T-helper 1 cell (primary cell): Measurements from ENCODE around the gene RAD51B.

Experiments
- DNase-seq, 5 donors: peaks; one replicate each; pipeline ENCODE4 v3.0.0-alpha.2; 2012 to 2020

RAD51B gene

GRCh38 chr14:68398370-68398769 is 578.8 kb downstream of the RAD51B start:
- DNase-seq, result no peak

DNA sequence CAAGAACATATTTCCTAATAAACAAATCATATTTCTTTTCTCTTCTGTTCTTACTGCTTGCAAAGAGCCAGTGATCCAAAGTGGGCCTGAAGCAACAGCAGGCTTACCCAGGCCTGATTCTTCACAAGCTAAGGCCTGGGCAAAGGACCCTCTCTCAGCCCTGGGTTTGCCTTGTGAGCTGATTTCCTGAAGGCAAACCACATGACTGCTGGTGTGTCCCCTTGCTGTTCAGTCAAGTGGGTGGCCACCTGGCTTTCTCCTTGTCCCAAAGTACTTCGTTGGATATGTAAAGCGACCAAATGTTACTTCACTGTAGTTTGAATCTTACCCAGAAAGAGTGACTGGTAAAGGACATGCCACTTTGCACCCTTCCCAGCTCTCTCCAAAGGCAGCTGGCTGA is 580.4 kb downstream of the RAD51B start:
- DNase-seq, result no peak

GRCh38 chr14:68401317-68401716 is 581.7 kb downstream of the RAD51B start:
- DNase-seq, result no peak

DNA sequence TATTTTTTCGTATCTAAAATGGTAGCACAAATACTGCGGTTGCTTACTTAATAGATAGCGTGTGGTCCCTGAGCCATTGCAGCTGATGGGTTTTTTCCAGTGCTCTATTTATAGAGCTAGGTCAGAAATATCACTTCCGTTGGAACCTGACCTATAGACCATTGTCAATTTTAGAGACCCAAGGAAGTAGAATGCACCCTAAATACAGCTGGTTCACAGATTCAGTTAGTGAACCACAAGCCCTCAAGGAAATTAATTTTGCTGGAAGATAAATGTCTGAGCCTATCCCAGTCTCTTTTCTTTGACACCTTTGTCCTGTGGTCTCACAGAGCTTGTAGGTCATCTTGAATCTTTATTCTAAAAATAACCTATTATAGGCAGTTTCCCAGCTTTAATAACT is 582.3 kb downstream of the RAD51B start:
- no peak for DNase-seq

DNA sequence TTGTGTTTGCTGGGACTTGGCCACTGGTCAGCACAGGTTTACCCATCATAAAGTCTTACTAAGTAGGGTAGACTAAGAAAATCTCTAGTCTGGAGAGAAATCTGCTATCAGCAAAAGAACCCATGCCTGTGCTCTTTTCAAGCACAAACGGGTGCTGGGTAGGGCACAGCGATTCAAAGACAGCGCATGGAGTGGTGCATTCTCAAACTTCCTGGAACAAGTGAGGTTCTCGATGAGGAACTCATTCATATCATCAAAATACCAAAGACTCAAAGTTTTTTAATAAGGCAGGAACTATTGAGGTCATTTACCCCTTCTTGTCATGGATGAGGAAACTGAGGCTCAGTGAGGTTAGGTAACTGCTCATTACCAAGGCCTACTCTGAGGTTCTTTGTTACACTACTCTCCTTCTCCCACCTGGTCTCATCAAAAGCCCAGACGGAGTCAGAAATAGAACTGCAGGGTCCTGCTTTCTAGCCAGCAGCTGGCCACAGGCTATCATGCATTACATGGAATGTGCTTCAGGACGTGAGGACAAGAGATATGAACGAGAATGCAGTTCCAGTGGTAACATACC is 583.0 kb downstream of the RAD51B start:
- no peak for DNase-seq

GRCh38 chr14:68403191-68404145 is 583.9 kb downstream of the RAD51B start:
- DNase-seq, result no peak

GRCh38 chr14:68404146-68404527 is 584.6 kb downstream of the RAD51B start:
- no peak for DNase-seq

DNA sequence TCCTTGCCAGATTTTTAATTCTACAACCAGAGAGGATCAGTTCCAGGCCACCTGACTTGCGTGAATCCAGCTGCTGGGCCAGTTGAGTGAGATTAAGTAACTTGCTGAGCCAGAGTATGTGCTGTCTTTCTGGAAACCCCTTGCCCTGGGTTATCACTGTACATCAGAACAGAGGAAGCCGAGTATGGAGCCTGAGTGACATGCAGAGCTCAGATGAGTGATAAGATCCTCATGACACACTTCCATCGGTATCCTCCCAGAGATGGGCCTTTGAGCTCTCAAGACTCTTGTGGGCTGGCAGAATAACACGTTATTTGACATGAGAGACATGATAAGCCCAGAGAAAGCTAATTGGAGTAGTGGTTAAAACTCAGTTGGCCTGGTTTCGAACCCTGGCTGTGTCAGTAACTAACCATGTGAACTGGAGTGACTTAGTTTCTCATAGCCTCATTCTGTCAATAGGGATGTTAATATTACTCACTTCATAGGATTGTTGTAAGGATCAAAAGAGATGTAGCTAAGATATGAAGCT is 585.1 kb downstream of the RAD51B start:
- no peak for DNase-seq

- no peak for DNase-seq
These were observed 586.4 kb downstream of the RAD51B start for GRCh38 chr14:68405961-68406360.

GRCh38 chr14:68407285-68407684 is 587.7 kb downstream of the RAD51B start:
- no peak for DNase-seq

- no peak for DNase-seq
These were observed 588.2 kb downstream of the RAD51B start for GRCh38 chr14:68407825-68408224.

DNA sequence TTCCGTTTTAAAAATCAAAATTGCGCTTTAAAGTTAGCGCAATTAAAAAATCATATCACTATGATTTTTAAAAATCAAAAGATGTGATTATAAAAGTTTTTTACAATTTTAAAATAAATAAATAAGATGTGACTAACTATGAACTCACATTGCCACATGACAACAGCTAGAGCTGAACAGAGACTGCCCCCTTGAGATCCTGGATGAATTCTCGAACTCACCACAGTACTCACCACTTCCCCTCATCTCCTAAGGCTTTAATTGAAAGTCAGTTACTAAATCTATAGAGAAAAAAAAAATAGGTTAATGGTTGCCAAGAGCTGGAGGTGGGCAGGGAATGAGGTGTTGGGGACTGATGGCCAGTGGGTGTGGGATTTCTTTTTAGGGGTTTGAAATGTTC is 589.1 kb downstream of the RAD51B start:
- DNase-seq, result no peak

GRCh38 chr14:68409387-68409786 is 589.8 kb downstream of the RAD51B start:
- DNase-seq, result no peak

GRCh38 chr14:68412505-68413465 is 593.2 kb downstream of the RAD51B start:
- no peak for DNase-seq

GRCh38 chr14:68413509-68413908 is 593.9 kb downstream of the RAD51B start:
- no peak for DNase-seq

DNA sequence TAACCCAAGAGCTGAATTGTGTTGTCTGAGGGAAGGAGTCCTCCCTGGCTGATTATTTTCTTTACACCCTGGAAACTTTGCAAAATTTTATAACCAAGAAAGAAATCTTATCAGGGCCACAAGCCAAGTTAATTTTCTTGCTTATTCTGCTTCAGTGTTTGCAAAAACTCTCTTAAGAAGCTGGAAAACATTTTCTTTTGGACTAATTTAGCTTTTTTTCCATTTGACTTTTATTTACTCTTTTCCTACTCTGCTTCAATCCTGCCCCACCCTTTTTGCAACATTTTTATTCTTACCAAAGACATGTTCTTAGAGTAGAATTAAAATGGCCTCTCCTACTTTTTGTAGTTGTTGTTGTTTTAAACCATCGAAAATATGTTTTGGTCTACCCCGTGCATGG is 594.5 kb downstream of the RAD51B start:
- no peak for DNase-seq

- DNase-seq, result no peak
These were observed 596.6 kb downstream of the RAD51B start for GRCh38 chr14:68416171-68416570.

GRCh38 chr14:68417009-68417650 is 597.6 kb downstream of the RAD51B start:
- DNase-seq, result no peak

DNA sequence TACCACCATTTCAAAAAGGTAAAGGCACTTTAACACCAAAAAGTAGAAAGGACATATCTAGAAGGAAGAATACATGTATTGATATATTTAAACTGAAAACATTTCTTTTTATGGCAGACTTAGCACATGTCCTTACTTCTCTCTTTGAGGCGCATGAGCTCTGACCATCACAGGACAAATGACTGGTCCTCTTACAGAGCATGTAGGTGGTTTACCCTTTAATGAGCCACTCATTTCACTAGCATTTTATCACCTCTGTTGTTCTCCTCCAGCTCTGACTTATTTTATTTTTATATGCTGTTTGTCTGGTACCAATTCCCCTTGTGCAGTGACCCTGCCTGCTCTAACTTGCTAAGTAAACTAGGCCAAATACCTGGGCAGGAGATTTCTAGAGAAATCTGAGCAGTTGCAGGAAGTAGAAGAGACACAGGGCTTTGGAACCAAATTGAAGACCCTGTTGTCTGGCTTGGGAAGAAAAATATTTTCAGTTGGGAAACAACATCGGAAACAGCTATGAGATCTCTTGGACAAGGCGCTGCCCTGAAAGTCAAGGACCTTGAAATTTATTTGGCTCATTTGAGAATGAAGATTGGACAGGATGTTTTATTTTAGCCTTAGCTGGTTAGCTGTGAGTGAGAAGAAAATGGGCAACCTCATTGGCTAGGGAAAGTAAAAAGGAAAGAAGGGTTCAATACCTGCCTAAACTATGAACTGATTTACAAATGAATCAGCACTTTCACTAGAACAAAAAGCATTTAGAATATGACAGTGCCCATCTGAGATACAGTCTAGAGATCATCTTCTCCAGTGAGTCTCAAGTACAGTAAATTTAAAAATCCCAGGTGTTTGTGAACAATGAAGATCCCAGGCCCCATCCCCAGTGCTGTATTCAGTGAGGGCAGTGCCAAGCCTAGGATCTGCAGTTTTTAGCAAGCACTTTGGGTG is 598.9 kb downstream of the RAD51B start:
- DNase-seq, result no peak

DNA sequence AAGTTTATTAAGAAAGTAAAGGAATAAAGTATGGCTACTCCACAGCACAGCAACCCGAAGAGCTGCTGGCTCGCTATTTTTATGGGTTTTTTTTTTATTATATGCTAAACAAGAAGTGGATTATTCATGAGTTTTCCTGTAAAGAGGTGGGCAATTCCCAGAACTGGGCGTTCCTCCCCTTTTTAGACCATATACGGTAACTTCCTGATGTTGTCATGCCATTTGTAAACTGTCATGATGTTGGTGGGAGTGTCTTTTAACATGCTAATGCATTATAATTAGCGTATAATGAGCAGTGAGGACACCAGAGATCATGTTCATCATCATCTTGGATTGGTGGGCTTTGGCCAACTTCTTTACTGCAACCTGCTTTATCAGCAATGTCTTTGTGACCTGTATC is 600.8 kb downstream of the RAD51B start:
- DNase-seq, result no peak

GRCh38 chr14:68421116-68421515 is 601.5 kb downstream of the RAD51B start:
- DNase-seq, result no peak
